HG02759 (cell line): Measurements from ENCODE around the gene TBC1D24.
"Not testable (repeated sequence)": the region's sequence is repeated elsewhere in the genome, so short reads cannot be mapped to it uniquely, and the experiment has no call there.

Experiments used
- ATAC-seq: cut with Tn5 transposase; IDR thresholded peaks from one replicate; pipeline ENCODE4 v1.9.1; 2021; ENCODE audit warnings: mild to moderate bottlenecking, moderate library complexity; ENCODE audit not compliant: unreplicated experiment

The TBC1D24 gene

GRCh38 chr16:2554709-2555425 is 79.9 kb downstream of the TBC1D24 start:
- ATAC-seq = not testable (repeated sequence)
